ENCODE results near the gene ZDHHC11.

DNA sequence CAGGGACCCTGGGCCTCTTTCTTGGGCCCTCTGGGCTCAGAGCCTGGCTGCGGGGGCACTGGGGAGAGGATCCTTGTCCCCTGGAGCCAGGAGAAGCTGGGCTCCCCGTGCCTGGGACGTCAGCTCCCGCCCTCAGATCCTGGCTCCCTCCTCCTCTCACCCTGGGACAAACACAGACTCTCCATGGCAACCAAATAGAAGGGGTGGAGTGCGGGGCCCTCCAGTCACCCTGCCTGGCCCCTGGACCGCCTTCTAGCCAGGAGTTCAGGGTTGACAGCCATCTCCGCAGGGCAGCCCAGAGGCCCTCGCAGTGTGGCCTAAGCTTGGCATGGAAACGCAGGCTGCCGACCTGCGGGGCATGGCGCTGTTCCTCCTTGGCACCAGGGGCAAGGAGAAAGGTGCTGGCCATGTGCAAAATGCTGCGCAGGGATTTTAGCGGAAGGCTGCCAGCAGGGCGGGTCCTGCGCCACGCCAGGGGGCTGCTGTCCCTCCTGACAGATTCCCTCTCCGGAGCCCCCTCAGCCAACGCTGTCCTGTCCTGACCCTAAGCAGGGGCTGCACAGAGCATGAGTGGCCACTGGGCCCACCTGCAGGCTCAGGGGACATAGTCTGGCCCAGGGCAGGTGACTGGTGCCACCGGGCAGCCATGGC is 1.0 kb downstream of the ZDHHC11 start:
- TF ChIP-seq, protein P1, sequence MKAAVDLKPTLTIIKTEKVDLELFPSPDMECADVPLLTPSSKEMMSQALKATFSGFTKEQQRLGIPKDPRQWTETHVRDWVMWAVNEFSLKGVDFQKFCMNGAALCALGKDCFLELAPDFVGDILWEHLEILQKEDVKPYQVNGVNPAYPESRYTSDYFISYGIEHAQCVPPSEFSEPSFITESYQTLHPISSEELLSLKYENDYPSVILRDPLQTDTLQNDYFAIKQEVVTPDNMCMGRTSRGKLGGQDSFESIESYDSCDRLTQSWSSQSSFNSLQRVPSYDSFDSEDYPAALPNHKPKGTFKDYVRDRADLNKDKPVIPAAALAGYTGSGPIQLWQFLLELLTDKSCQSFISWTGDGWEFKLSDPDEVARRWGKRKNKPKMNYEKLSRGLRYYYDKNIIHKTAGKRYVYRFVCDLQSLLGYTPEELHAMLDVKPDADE (IDR thresholded peaks at IDR 0.05) = no peak
- TF ChIP-seq, protein P2, sequence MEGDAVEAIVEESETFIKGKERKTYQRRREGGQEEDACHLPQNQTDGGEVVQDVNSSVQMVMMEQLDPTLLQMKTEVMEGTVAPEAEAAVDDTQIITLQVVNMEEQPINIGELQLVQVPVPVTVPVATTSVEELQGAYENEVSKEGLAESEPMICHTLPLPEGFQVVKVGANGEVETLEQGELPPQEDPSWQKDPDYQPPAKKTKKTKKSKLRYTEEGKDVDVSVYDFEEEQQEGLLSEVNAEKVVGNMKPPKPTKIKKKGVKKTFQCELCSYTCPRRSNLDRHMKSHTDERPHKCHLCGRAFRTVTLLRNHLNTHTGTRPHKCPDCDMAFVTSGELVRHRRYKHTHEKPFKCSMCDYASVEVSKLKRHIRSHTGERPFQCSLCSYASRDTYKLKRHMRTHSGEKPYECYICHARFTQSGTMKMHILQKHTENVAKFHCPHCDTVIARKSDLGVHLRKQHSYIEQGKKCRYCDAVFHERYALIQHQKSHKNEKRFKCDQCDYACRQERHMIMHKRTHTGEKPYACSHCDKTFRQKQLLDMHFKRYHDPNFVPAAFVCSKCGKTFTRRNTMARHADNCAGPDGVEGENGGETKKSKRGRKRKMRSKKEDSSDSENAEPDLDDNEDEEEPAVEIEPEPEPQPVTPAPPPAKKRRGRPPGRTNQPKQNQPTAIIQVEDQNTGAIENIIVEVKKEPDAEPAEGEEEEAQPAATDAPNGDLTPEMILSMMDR (conservative IDR thresholded peaks at IDR 0.05; ENCODE audit: low read depth in 2 of 2) = no peak
- TF ChIP-seq, protein P3, sequence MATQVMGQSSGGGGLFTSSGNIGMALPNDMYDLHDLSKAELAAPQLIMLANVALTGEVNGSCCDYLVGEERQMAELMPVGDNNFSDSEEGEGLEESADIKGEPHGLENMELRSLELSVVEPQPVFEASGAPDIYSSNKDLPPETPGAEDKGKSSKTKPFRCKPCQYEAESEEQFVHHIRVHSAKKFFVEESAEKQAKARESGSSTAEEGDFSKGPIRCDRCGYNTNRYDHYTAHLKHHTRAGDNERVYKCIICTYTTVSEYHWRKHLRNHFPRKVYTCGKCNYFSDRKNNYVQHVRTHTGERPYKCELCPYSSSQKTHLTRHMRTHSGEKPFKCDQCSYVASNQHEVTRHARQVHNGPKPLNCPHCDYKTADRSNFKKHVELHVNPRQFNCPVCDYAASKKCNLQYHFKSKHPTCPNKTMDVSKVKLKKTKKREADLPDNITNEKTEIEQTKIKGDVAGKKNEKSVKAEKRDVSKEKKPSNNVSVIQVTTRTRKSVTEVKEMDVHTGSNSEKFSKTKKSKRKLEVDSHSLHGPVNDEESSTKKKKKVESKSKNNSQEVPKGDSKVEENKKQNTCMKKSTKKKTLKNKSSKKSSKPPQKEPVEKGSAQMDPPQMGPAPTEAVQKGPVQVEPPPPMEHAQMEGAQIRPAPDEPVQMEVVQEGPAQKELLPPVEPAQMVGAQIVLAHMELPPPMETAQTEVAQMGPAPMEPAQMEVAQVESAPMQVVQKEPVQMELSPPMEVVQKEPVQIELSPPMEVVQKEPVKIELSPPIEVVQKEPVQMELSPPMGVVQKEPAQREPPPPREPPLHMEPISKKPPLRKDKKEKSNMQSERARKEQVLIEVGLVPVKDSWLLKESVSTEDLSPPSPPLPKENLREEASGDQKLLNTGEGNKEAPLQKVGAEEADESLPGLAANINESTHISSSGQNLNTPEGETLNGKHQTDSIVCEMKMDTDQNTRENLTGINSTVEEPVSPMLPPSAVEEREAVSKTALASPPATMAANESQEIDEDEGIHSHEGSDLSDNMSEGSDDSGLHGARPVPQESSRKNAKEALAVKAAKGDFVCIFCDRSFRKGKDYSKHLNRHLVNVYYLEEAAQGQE (IDR thresholded peaks at IDR 0.05; ENCODE audit: unreplicated experiment) = no peak
- no peak for TF ChIP-seq EZH2 (IDR thresholded peaks at IDR 0.05; ENCODE audit: low read depth, unreplicated experiment)
- TF ChIP-seq POLR2AphosphoS5 (IDR thresholded peaks at IDR 0.05; ENCODE audit: low read depth) = no peak
- TF ChIP-seq JUNB (IDR thresholded peaks at IDR 0.05; ENCODE audit: unreplicated experiment) = no peak
- no peak for TF ChIP-seq EZH2phosphoT487 (IDR thresholded peaks at IDR 0.05; ENCODE audit: unreplicated experiment)
- TF ChIP-seq NANOG (IDR thresholded peaks at IDR 0.05; ENCODE audit: borderline replicate concordance) = no peak
- no peak for TF ChIP-seq ZNF331 (CRISPR knock-in tag; IDR thresholded peaks at IDR 0.05; ENCODE audit: low read depth)
- TF ChIP-seq, protein P4, sequence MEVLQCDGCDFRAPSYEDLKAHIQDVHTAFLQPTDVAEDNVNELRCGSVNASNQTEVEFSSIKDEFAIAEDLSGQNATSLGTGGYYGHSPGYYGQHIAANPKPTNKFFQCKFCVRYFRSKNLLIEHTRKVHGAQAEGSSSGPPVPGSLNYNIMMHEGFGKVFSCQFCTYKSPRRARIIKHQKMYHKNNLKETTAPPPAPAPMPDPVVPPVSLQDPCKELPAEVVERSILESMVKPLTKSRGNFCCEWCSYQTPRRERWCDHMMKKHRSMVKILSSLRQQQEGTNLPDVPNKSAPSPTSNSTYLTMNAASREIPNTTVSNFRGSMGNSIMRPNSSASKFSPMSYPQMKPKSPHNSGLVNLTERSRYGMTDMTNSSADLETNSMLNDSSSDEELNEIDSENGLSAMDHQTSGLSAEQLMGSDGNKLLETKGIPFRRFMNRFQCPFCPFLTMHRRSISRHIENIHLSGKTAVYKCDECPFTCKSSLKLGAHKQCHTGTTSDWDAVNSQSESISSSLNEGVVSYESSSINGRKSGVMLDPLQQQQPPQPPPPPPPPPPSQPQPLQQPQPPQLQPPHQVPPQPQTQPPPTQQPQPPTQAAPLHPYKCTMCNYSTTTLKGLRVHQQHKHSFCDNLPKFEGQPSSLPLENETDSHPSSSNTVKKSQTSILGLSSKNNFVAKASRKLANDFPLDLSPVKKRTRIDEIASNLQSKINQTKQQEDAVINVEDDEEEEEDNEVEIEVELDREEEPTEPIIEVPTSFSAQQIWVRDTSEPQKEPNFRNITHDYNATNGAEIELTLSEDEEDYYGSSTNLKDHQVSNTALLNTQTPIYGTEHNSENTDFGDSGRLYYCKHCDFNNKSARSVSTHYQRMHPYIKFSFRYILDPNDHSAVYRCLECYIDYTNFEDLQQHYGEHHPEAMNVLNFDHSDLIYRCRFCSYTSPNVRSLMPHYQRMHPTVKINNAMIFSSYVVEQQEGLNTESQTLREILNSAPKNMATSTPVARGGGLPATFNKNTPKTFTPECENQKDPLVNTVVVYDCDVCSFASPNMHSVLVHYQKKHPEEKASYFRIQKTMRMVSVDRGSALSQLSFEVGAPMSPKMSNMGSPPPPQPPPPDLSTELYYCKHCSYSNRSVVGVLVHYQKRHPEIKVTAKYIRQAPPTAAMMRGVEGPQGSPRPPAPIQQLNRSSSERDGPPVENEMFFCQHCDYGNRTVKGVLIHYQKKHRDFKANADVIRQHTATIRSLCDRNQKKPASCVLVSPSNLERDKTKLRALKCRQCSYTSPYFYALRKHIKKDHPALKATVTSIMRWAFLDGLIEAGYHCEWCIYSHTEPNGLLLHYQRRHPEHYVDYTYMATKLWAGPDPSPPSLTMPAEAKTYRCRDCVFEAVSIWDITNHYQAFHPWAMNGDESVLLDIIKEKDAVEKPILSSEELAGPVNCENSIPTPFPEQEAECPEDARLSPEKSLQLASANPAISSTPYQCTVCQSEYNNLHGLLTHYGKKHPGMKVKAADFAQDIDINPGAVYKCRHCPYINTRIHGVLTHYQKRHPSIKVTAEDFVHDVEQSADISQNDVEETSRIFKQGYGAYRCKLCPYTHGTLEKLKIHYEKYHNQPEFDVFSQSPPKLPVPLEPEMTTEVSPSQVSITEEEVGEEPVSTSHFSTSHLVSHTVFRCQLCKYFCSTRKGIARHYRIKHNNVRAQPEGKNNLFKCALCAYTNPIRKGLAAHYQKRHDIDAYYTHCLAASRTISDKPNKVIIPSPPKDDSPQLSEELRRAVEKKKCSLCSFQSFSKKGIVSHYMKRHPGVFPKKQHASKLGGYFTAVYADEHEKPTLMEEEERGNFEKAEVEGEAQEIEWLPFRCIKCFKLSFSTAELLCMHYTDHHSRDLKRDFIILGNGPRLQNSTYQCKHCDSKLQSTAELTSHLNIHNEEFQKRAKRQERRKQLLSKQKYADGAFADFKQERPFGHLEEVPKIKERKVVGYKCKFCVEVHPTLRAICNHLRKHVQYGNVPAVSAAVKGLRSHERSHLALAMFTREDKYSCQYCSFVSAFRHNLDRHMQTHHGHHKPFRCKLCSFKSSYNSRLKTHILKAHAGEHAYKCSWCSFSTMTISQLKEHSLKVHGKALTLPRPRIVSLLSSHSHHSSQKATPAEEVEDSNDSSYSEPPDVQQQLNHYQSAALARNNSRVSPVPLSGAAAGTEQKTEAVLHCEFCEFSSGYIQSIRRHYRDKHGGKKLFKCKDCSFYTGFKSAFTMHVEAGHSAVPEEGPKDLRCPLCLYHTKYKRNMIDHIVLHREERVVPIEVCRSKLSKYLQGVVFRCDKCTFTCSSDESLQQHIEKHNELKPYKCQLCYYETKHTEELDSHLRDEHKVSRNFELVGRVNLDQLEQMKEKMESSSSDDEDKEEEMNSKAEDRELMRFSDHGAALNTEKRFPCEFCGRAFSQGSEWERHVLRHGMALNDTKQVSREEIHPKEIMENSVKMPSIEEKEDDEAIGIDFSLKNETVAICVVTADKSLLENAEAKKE (CRISPR knock-in tag; IDR thresholded peaks at IDR 0.05) = no peak
- no peak for TF ChIP-seq STAT1 (IDR thresholded peaks at IDR 0.05; ENCODE audit: unreplicated experiment)
- TF ChIP-seq CREB1 (CRISPR knock-in tag; IDR thresholded peaks at IDR 0.05; ENCODE audit: low read depth) = no peak
- TF ChIP-seq ZNF114 (CRISPR knock-in tag; IDR thresholded peaks at IDR 0.05) = no peak
